ENCODE data around the gene TMED4.
"Not testable (repeated sequence)": the region's sequence is repeated elsewhere in the genome, so short reads cannot be mapped to it uniquely, and the experiment has no call there.

TMED4 gene

DNA sequence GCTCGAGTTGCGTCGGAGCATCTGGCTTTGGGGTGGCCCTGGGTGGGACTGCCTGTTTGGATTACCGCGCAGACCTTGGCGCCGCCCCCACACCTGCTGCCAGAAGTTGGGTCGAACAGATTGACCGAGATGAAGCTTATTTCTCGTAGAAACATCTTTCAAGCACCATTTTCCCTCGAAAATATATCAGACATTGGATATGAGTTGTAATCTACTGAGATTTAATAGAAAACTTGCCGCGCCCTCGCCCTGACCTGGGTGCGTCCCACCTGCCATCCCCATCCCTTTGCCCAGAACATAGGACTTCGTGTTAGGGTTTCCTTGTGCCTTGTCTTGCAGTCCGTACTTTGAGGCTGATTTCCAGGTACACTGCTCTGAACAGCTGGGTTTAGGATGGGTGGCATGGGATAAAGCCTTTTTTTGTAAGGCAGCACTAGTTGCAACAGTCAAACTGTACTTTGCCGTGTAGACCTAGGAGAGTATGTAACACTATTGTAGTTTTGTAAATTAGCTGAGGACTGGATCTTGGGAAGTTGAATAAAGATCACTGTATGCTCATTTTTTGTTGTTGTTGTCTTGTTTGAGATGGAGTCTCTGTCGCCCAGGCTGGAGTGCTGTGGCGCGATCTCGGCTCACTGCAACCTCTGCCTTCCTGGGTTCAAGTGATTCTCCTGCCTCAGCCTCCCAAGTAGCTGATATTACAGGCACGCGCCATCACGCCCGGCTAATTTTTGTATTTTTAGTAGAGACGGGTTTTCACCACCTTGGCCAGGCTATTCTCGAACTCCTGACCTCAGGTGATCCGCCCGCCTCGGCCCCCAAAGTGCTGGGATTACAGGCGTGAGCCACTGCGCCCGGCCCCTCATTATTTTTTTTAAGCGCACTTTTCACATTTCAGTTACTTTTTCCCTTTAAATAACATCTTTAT, 25.4 kb upstream of the TMED4 start:
- DNase-seq: no peak

GRCh38 chr7:44606341-44607140, 24.5 kb upstream of the TMED4 start, which contains the start of gene OGDH:
OGDH (plus strand) TSS chr7:44606627; CDS start chr7:44624344, 17,717 bp downstream.
- DNase-seq: peak; percentile 99

GRCh38 chr7:44604941-44605340, 22.9 kb upstream of the TMED4 start:
- DNase-seq: no peak

GRCh38 chr7:44603193-44603592, 21.2 kb upstream of the TMED4 start:
- no peak for DNase-seq

- DNase-seq: no peak
These were observed 20.5 kb upstream of the TMED4 start for GRCh38 chr7:44602576-44602910.

GRCh38 chr7:44599222-44599621, 17.2 kb upstream of the TMED4 start:
- DNase-seq: no peak

DNA sequence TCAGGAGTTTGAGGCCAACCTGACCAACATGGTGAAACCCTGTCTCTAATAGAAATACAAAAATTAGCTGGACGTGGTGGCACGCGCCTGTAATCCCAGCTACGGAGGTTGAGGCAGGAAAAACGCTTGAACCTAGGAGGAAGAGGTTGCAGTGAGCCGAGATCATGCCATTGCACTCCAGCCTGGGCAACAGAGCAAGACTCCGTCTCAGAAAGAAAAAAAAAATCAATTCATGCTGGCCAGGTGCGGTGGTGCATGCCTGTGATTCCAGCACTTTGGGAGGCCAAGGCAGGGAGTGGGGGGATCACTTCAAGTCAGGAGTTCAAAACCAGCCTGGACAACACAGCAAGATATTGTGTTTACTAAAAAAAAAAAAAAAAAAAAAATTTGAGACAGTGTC, 15.2 kb upstream of the TMED4 start:
- DNase-seq: not testable (repeated sequence)

DNA sequence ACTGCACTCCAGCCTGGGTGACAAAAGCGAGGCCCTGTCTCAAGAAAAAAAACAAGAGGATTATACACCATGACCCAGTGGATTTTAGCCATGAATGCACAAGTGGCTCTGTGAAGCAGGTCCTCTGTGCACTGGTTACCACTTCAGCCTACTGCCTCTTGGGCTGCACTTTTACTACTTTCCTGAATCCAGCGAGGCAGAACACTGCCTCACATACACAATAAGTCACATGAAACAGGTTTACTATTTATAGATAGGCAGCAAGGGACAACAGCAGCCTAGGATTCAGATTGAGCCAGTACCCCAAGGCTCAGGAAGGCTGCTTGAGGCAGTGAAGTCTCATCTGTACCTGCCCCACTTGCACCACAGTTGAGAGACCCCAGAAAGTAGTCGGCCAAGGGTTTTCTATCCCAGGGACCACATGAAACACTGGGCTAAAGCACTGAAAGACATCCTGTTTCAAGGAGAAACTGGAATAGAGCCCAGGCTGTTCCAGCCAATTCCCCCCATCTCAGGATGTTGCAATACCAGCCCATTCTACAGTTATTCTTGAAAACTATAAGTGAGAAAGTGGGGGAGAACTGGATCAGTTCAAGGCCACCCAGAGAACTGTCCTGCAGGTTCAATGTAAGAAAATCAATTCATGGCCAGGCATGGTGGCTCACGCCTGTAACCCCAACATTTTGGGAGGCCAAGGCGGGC, 14.1 kb upstream of the TMED4 start:
- DNase-seq: no peak

DNA sequence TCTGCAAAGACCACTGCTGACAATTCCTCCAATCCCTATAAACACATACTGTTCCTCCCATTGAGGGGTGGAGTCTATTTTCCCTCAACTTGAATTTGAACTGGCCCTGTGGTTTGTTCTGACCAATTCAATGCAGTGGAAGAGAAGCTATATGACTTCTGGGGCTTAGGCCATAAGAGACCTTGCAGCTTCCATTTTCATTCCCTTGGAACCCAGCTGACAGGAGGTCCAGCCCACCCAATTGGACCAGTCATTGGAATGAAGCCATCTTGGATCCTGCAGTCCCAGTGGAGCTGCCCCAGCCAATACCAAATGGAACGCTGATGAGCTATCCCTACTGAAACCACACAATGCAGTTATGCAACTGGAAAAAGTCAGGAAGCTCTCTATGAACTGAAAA, 8.9 kb upstream of the TMED4 start:
- DNase-seq: no peak

DNA sequence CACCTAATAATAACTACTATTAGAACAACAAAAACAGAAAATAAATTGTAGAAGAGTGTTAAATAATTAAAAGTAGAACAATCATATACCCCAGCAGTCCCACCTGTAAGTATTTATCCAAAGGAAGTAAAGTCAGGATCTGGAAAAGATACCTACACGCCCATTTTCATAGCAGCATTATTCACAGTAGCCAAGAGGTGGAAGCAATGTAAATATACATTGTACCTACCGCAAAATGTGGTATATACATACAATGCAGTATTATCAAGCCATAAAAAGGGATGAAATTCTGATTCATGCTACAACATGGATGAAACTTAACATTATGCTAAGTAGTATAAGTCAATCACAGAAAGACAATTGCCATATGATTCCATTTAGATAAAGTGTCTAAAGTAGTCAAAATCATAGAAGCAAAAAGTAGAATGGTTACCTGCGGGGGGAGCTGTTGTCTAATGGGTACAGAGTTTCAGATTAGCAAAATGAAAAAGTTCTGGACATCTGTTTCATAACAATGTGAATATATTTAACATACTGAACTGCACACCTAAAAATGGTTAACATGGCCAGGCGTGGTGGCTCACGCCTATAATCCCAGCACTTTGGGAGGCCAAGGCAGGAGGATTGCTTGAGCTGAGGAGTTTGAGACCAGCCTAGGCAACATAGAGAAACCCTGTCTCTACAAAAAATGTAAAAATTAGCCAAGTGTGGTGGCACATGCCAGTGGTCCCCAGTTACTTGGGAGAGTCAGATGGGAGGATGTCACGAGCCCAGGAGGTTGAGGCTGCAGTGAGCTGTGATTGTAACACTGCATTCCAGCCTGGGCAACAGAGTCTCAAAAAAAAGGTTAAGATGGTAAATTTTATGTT, 6.0 kb upstream of the TMED4 start:
- DNase-seq: peak; percentile 85

DNA sequence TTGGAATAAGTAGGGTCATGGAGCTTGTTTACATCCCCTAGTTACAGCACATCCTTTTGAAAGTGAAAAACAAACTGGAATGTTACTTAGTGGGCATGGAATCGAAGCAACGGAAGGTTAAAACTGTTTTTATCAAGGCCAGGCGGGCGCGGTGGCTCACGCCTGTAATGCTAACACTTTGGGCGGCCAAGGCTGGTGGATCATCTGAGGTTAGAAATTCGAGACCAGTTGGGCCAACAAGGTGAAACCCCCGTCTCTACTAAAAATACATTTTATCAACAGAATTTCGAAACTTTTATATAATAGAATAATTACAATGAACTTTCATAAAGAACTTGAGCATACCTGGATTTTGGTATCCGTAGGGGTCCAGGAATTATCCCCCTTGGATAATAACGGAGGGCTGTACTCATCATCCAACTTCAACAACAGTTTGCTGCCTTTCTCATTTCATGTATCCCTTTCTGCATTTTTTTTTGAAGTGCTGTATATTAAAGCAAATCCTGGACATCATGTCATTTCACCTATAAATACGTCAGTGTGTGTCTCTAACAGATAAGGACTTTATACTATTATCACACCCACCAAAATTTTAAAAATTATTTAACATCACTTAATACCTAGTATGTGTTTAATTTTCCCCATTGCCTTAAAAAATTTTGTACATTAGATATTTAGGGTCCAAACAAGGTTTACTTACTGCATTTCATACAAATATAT, 1.3 kb upstream of the TMED4 start:
- no peak for DNase-seq

DNA sequence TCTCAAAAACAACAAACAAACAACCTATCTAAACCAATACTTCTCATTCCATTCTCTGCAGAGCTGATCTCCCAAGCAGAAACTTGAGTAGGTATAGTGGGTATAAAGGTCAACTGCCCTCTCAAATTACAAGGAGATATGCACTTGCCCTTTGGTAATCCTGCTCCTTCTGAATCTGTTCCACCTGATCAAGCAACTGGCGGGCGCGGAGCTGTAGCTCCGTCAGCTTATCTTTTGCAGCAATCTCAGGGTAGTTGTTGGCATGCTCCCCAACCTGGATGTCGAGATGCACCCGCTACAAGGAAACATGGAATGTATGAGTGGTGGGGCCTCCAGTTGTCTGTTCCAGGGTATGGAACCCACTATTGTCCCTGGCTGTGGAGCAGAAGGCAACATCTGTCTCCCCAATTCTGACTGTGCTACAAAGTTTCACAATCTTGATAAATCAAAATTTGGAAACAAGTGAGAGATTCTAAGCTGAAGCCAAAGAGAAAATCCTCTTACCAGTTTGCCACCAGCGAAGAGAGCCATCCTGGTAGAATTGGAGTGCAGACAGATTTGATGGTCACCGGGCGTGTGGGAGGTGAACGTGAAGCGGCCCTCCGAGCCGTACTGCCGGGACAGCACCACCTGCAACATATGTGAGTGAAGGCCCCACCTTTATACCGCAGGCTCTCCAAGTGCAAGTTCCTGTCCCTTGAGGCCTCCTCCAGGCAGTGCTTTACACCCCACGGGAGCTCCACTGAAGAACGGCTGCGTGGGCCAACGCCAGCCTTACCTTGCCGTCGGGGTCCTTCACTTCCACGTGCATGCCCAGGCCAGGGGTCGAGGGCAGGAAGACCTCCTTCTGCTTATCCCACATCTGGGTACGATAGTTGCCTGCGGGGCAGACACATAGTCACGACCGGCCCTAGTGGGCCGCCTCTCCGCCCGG, 819 bp downstream of the TMED4 start:
- peak; percentile 43 for DNase-seq

GRCh38 chr7:44576228-44576627, 5.8 kb downstream of the TMED4 start:
- no peak for DNase-seq

GRCh38 chr7:44575054-44575453, 7.0 kb downstream of the TMED4 start:
- DNase-seq: no peak

DNA sequence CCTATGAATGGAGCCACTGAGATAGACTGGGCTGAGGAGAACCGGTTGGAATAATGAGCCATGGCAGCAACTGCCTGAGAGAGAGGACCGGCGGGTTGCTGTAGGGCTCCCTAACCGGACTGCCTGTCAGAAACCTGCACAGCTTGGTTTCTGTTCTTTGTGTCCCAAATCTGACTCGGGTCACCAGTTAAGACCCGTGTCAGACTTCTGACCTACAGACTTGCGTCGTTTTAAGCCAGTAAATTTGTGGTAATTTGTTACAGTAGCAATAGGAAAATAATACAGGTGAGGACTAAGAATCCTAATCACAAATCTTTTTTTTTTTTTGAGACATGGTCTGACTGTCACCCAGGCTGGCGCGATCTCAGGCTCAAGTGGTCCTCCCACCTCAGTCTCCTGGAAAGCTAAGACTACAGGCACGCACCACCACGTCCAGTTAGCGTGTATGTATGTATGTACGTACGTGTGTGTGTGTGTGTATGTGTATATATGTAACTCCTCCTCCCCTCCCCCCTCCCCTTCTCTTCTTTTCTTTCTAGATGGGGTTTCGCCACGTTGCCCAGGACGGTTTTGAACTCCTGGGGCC, 7.7 kb downstream of the TMED4 start:
- peak; percentile 26 for DNase-seq

- DNase-seq: peak; percentile 98
These were observed 8.4 kb downstream of the TMED4 start, which contains the start of gene DDX56 for GRCh38 chr7:44573464-44574286. DDX56 (minus strand) TSS chr7:44573908; CDS start chr7:44573895, 13 bp downstream.

DNA sequence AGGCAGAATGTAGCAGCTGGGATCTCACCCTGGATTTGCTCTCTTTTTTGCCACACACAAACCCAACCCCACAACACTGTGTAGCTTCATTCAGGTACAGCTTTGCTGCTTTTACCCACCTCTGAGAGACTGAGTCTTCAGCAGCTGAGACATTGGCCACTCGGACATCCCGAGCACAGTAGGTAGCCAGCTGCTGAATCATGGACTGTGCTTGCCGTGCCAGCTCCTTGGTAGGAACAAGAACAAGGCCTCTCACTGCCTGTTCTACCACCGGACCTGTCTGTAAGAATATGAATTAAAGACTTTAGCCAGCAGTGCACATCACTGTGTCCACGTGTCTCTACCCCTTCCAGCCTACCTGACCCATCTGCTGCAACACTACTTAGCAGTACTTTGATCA, 9.3 kb downstream of the TMED4 start:
- no peak for DNase-seq

DNA sequence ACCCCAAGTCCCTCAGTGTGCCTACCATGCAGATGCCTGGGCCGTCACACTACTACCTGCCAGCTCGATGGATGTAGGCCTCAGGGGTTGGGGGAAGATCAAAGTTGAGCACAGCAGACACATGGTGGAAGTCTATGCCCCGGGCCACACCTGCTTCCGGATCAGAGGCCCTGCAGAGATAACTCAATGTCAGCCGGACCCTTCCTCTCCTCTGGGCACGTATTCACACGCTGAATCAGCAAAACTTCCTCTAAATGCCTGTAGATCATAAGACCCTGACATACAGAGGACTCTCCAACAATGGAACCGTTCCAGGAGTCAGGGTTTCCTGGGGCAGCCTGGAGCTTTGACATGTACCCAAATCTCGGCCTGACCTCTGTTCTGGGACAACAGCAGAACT, 12.1 kb downstream of the TMED4 start:
- no peak for DNase-seq

Measured in hematopoietic multipotent progenitor cell treated with erythropoietin and hydrocortisone succinate and interleukin-3 and kit ligand, for 4 days (in vitro differentiated cells).